Endodermal cell (in vitro differentiated cells): ENCODE results near the gene TCHH. TPM values are rescaled to one million over a fixed set of nuclear protein-coding genes. Genes with fewer than 3 reads are reported as not detected.
A peak's percentile ranks its signal among the peaks of the same experiment; 100 is the strongest.

Experiments used
- DNase-seq: peaks from one replicate; pipeline ENCODE4 v3.0.0-alpha.2; 2017
- H3K27ac ChIP-seq: 2 replicates; pipeline ENCODE4 v1.5.1; 2013; ENCODE audit warnings: mild to moderate bottlenecking, low read depth, low read length, moderate library complexity
- H3K27me3 ChIP-seq: 2 replicates; pipeline ENCODE4 v1.6.1; 2013; ENCODE audit warnings: mild to moderate bottlenecking, low read length, moderate library complexity; ENCODE audit not compliant: insufficient read depth, control insufficient read depth, poor library complexity, severe bottlenecking
- H3K36me3 ChIP-seq: 2 replicates; pipeline ENCODE4 v1.7.0; 2013; ENCODE audit warnings: mild to moderate bottlenecking, low read length, moderate library complexity; ENCODE audit not compliant: control insufficient read depth, insufficient read depth
- H3K4me1 ChIP-seq: one replicate; pipeline ENCODE4 v1.7.0; 2013; ENCODE audit warnings: low read length; ENCODE audit not compliant: control insufficient read depth, insufficient read depth
- H3K4me3 ChIP-seq: 2 replicates; pipeline ENCODE4 v1.5.1; 2013; ENCODE audit warnings: mild to moderate bottlenecking, low read length, moderate library complexity
- H3K9ac ChIP-seq: 2 replicates; pipeline ENCODE4 v1.6.1; 2013; ENCODE audit warnings: mild to moderate bottlenecking, low read length, moderate library complexity; ENCODE audit not compliant: poor library complexity, severe bottlenecking; ENCODE audit errors: extremely low read depth
- H3K9me3 ChIP-seq: 2 replicates; pipeline ENCODE4 v1.6.1; 2013; ENCODE audit warnings: mild to moderate bottlenecking, low read length, moderate library complexity; ENCODE audit not compliant: control insufficient read depth
- H3K27ac Mint-ChIP-seq: 2 replicates; pipeline ENCODE4 v1.8.0; 2020; ENCODE audit warnings: mixed read lengths
- H3K27me3 Mint-ChIP-seq: 2 replicates; pipeline ENCODE4 v1.8.0; 2021; ENCODE audit warnings: mild to moderate bottlenecking, mixed read lengths; ENCODE audit not compliant: insufficient read depth
- H3K36me3 Mint-ChIP-seq: 2 replicates; pipeline ENCODE4 v1.8.0; 2020; ENCODE audit warnings: low read depth, mixed read lengths
- H3K4me1 Mint-ChIP-seq: 2 replicates; pipeline ENCODE4 v1.8.0; 2020; ENCODE audit warnings: mixed read lengths
- H3K4me3 Mint-ChIP-seq: 2 replicates; pipeline ENCODE4 v1.8.0; 2020; ENCODE audit warnings: mild to moderate bottlenecking, moderate library complexity, mixed read lengths
- H3K9me3 Mint-ChIP-seq: 2 replicates; pipeline ENCODE4 v1.8.0; 2020; ENCODE audit warnings: mild to moderate bottlenecking, mixed read lengths
- CTCF ChIP-seq: fragments of 200-600 bp; sonication (generic); conservative IDR thresholded peaks from 2 replicates; pipeline ENCODE4 v1.5.0; 2021; ENCODE audit warnings: antibody characterized with exemption, mild to moderate bottlenecking
- whole genome bisulfite sequencing, 2 experiments: methylation state at CpG; one replicate each; pipeline versions ENCODE4 v1.1.5 to v1.1.7; 2013; ENCODE audit warnings: missing lambda C conversion rate in 2 of 2, mixed read lengths in 1 of 2; ENCODE audit not compliant: insufficient coverage in 1 of 2, insufficient read length in 1 of 2; 5-methylcytosine and 5-hydroxymethylcytosine counted together
- total RNA-seq, 2 donors: library from RNA; stranded (reverse); fragmentation: NEBNext Ultra II Directional in 1 of 2; extraction: Animal tissue kit (Norgen Biotek cat#: 25700) in 1 of 2; gene quantifications; 2 replicates in 1 of 2; 3 replicates in 1 of 2; pipeline ENCODE4 v1.2.1, GENCODE V29; 2021

Gene TCHH
- total RNA-seq, 2 donors from 2014 or later: 0.09 TPM

GRCh38 chr1:152111515-152111968 is 3.7 kb downstream of the TCHH start:
- Histone ChIP-seq H3K27ac (no peak overlapping the region), H3K4me3 (no peak overlapping the region), H3K4me1 (no peaks in the 10 kb centered on the region), H3K27me3 (peaks cover 97% of the 10 kb centered on the region), H3K9me3 (peaks cover 37% of the 10 kb centered on the region), H3K36me3 (no peaks in the 10 kb centered on the region), H3K9ac (no peak overlapping the region)
- peak; percentile 90 for DNase-seq
- WGBS, 2 experiments: 8 to 38% methylated on average over 41 to 44 of the region's 44 CpGs
- Mint-ChIP-seq H3K9me3 (no peaks in the 10 kb centered on the region), H3K36me3 (no peaks in the 10 kb centered on the region), H3K27ac (no peak overlapping the region), H3K4me1 (no peaks in the 10 kb centered on the region), H3K27me3 (peaks cover 9% of the 10 kb centered on the region), H3K4me3 (no peak overlapping the region)
- TF ChIP-seq CTCF: no peak

GRCh38 chr1:152110860-152111514 is 4.3 kb downstream of the TCHH start:
- H3K9me3 ChIP-seq: peaks cover 37% of the 10 kb centered on the region
- Mint-ChIP-seq H3K9me3 (no peaks in the 10 kb centered on the region), H3K4me1 (no peaks in the 10 kb centered on the region), H3K36me3 (no peaks in the 10 kb centered on the region), H3K27me3 (peaks cover 4% of the 10 kb centered on the region), H3K4me3 (no peak overlapping the region), H3K27ac (no peak overlapping the region)
- no peaks in the 10 kb centered on the region for H3K36me3 ChIP-seq
- H3K27ac ChIP-seq: no peak overlapping the region
- H3K4me3 ChIP-seq: no peak overlapping the region
- no peak for TF ChIP-seq CTCF
- H3K4me1 ChIP-seq: no peaks in the 10 kb centered on the region
- DNase-seq: peak; percentile 85
- peaks cover 97% of the 10 kb centered on the region for H3K27me3 ChIP-seq
- 22 to 41% methylated on average over 46 to 60 of the region's 60 CpGs for WGBS, 2 experiments
- H3K9ac ChIP-seq: no peak overlapping the region

- no peak for DNase-seq
- Histone ChIP-seq H3K27me3 (peaks cover 98% of the 10 kb centered on the region), H3K9me3 (peaks cover 37% of the 10 kb centered on the region), H3K4me1 (no peaks in the 10 kb centered on the region), H3K27ac (no peak overlapping the region), H3K36me3 (no peaks in the 10 kb centered on the region), H3K4me3 (no peak overlapping the region), H3K9ac (no peak overlapping the region)
- Mint-ChIP-seq H3K27me3 (peaks cover 2% of the 10 kb centered on the region), H3K4me3 (no peak overlapping the region), H3K27ac (no peak overlapping the region), H3K9me3 (no peaks in the 10 kb centered on the region), H3K36me3 (no peaks in the 10 kb centered on the region), H3K4me1 (no peaks in the 10 kb centered on the region)
- no peak for TF ChIP-seq CTCF
- WGBS, 2 experiments: 32 to 47% methylated on average over 28 to 31 of the region's 31 CpGs
Observed at GRCh38 chr1:152110365-152110859, 4.8 kb downstream of the TCHH start.
